CD8-positive, alpha-beta memory T cell (primary cell): ENCODE results near the gene ZNF670. TPM values are rescaled to one million over a fixed set of nuclear protein-coding genes. Genes with fewer than 3 reads are reported as not detected.

Source experiments
- CTCF ChIA-PET: fragments of 350-600 bp; sonication (Branson Sonifier 250); formaldehyde crosslinking; loops from one replicate; lab custom pipeline; 2021; ENCODE audit warnings: antibody characterized with exemption; lab: Charles Lee
- POLR2A ChIA-PET: fragments of 350-600 bp; sonication (Branson Sonifier 250); formaldehyde crosslinking; loops from one replicate; lab custom pipeline; 2021; ENCODE audit warnings: antibody characterized with exemption; lab: Charles Lee
- DNase-seq, 5 donors: peaks; one replicate each; pipeline versions ENCODE4 v3.0.0 to v3.0.0-alpha.2; 2020 to 2022; ENCODE audit warnings: mixed read lengths in 1 of 5
- H3K27ac ChIP-seq: one replicate; pipeline ENCODE4 v1.7.0; 2013; ENCODE audit warnings: low read depth, mild to moderate bottlenecking, low read length, moderate library complexity
- H3K27me3 ChIP-seq: 2 replicates; pipeline ENCODE4 v1.7.0; 2013; ENCODE audit warnings: low read length, mild to moderate bottlenecking; ENCODE audit not compliant: insufficient read depth, poor library complexity, severe bottlenecking
- H3K36me3 ChIP-seq: 2 replicates; pipeline ENCODE4 v1.7.0; 2013; ENCODE audit warnings: mild to moderate bottlenecking, low read length, moderate library complexity; ENCODE audit not compliant: insufficient read depth
- H3K4me1 ChIP-seq: 2 replicates; pipeline ENCODE4 v1.7.0; 2013; ENCODE audit warnings: mild to moderate bottlenecking, low read length, moderate library complexity; ENCODE audit not compliant: insufficient read depth
- H3K4me3 ChIP-seq: 2 replicates; pipeline ENCODE4 v1.7.0; 2013; ENCODE audit warnings: mild to moderate bottlenecking, low read length
- H3K9me3 ChIP-seq: 2 replicates; pipeline ENCODE4 v1.7.0; 2013; ENCODE audit warnings: mild to moderate bottlenecking, low read length
- H3K27ac Mint-ChIP-seq, 8 donors: one replicate each; pipeline ENCODE4 v1.8.0; 2020 to 2021; ENCODE audit warnings: mixed read lengths in 8 of 8, mild to moderate bottlenecking in 6 of 8, inconsistent platforms in 3 of 8, moderate library complexity in 3 of 8
- H3K27me3 Mint-ChIP-seq, 2 donors: one replicate each; pipeline ENCODE4 v1.8.0; 2020 to 2021; ENCODE audit warnings: mixed read lengths in 2 of 2, mild to moderate bottlenecking in 1 of 2, moderate library complexity in 1 of 2
- H3K36me3 Mint-ChIP-seq, 3 donors: one replicate each; pipeline ENCODE4 v1.8.0; 2020 to 2021; ENCODE audit warnings: mixed read lengths in 3 of 3, inconsistent platforms in 1 of 3, mild to moderate bottlenecking in 1 of 3
- H3K4me1 Mint-ChIP-seq, 3 donors: one replicate each; pipeline ENCODE4 v1.8.0; 2020 to 2021; ENCODE audit warnings: mixed read lengths in 3 of 3, inconsistent platforms in 1 of 3, mild to moderate bottlenecking in 1 of 3
- H3K4me3 Mint-ChIP-seq, 7 donors: one replicate each; pipeline ENCODE4 v1.8.0; 2020 to 2021; ENCODE audit warnings: mixed read lengths in 7 of 7, mild to moderate bottlenecking in 6 of 7, moderate library complexity in 4 of 7, inconsistent platforms in 2 of 7
- H3K9me3 Mint-ChIP-seq, 5 donors: one replicate each; pipeline ENCODE4 v1.8.0; 2020 to 2022; ENCODE audit warnings: mixed read lengths in 5 of 5, mild to moderate bottlenecking in 3 of 5, moderate library complexity in 2 of 5, inconsistent platforms in 1 of 5
- polyA plus RNA-seq: library from polyadenylated mRNA; unstranded; fragments of 300-500 nt; fragmentation: Illumina TruSeq; gene quantifications from one replicate; pipeline ENCODE4 v1.2.3, GENCODE V29; 2021
- total RNA-seq, 2 experiments: library from RNA; stranded (reverse); gene quantifications; one replicate each; pipeline ENCODE4 v1.2.3, GENCODE V29; 2021

The ZNF670 gene
- total and polyA plus RNA-seq, 3 experiments from 2014 or later, result 1.3 to 3.2 (median 3.1) TPM

DNA sequence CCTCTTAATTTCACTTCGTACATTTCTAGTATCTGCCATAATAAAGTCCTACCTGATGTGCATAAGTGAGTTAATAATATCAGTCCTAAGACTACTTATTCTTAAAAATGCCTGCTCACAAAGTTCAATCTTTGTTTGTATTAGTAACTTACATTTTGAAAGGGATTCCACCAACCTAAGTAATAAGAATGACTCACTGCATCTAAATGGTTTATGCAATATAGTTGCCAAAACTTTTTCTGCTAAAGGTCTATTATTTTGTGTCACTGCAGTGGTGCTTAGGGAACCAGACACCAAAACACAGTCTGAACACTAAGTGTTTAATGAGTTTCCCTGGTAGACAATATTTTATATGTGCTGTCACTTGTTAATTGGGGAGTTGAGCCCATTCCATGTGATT, 23.8 kb upstream of the ZNF670 start:
- Histone ChIP-seq H3K27me3 (no peaks in the 10 kb centered on the region), H3K4me3 (no peak overlapping the region), H3K27ac (no peak overlapping the region), H3K36me3 (peaks cover 25% of the 10 kb centered on the region), H3K9me3 (peaks cover 28% of the 10 kb centered on the region), H3K4me1 (peaks cover 5% of the 10 kb centered on the region)
- peaks cover 14 to 29% (median 25%) of the 10 kb centered on the region in 3 donors for H3K4me1 Mint-ChIP-seq
- H3K27me3 Mint-ChIP-seq, result peaks cover 5 to 8% of the 10 kb centered on the region in 2 donors
- ChIA-PET POLR2A (no interaction called here), CTCF (no interaction called here)
- H3K36me3 Mint-ChIP-seq, result peaks cover 25 to 51% (median 51%) of the 10 kb centered on the region in 3 donors
- no peak overlapping the region for H3K27ac Mint-ChIP-seq
- H3K4me3 Mint-ChIP-seq, result peak overlapping the region in 6 of 7 donors; percentile 36 to 96 (median 90)
- H3K9me3 Mint-ChIP-seq, result peaks cover 20 to 56% (median 49%) of the 10 kb centered on the region in 5 donors
- DNase-seq, result no peak

GRCh38 chr1:247100676-247101279, 22.2 kb upstream of the ZNF670 start:
- no peaks in the 10 kb centered on the region for H3K27me3 ChIP-seq
- peaks cover 5% of the 10 kb centered on the region for H3K4me1 ChIP-seq
- peaks cover 43% of the 10 kb centered on the region for H3K9me3 ChIP-seq
- Mint-ChIP-seq H3K36me3 (peaks cover 25 to 67% (median 58%) of the 10 kb centered on the region in 3 donors), H3K27me3 (no peaks in the 10 kb centered on the region), H3K4me3 (peak overlapping the region in 2 of 7 donors; percentile 11 to 29), H3K4me1 (peaks cover 14 to 29% (median 25%) of the 10 kb centered on the region in 3 donors), H3K9me3 (peaks cover 35 to 72% (median 65%) of the 10 kb centered on the region in 5 donors), H3K27ac (no peak overlapping the region)
- H3K4me3 ChIP-seq, result no peak overlapping the region
- ChIA-PET CTCF (no interaction called here), POLR2A (no interaction called here)
- no peak for DNase-seq
- H3K36me3 ChIP-seq, result peaks cover 25% of the 10 kb centered on the region
- no peak overlapping the region for H3K27ac ChIP-seq

GRCh38 chr1:247096958-247097357, 18.3 kb upstream of the ZNF670 start:
- CTCF ChIA-PET, result no interaction called here

DNA sequence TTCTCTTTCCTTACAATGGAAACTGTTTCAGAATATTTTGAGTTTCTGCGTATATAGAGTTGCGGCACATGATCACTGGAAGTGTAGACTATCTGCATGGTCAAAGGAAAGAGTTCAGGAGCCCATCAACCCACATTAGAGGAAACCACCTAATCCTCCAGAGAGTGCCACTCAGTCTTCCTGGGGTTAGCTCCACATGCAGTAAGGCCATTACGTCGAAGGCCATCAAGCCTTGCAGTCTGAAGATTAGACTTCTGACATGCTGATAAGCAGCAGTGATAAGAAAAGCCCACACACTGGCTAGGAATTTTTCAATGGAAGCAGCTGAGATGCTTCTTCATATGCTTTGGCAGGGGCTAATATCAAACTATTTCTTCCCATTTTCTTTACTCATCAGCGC, 17.9 kb upstream of the ZNF670 start:
- Histone ChIP-seq H3K27me3 (no peaks in the 10 kb centered on the region), H3K36me3 (peaks cover 14% of the 10 kb centered on the region), H3K9me3 (peaks cover 39% of the 10 kb centered on the region), H3K4me3 (no peak overlapping the region), H3K4me1 (no peaks in the 10 kb centered on the region), H3K27ac (no peak overlapping the region)
- Mint-ChIP-seq H3K4me1 (no peaks in the 10 kb centered on the region), H3K9me3 (peaks cover 31 to 73% (median 63%) of the 10 kb centered on the region in 5 donors), H3K4me3 (no peak overlapping the region), H3K36me3 (peaks cover 20 to 56% (median 34%) of the 10 kb centered on the region in 3 donors), H3K27ac (no peak overlapping the region), H3K27me3 (no peaks in the 10 kb centered on the region)
- ChIA-PET CTCF (no interaction called here), POLR2A (no interaction called here)
- no peak for DNase-seq

More at GRCh38 chr1:247096958-247097357, 18.3 kb upstream of the ZNF670 start:
- Mint-ChIP-seq H3K4me1 (no peaks in the 10 kb centered on the region), H3K4me3 (no peak overlapping the region), H3K27me3 (no peaks in the 10 kb centered on the region), H3K36me3 (peaks cover 24 to 59% (median 39%) of the 10 kb centered on the region in 3 donors), H3K27ac (no peak overlapping the region), H3K9me3 (peaks cover 35 to 78% (median 67%) of the 10 kb centered on the region in 5 donors)
- POLR2A ChIA-PET, result no interaction called here
- no peaks in the 10 kb centered on the region for H3K4me1 ChIP-seq
- no peak overlapping the region for H3K4me3 ChIP-seq
- no peak for DNase-seq
- no peaks in the 10 kb centered on the region for H3K27me3 ChIP-seq
- H3K36me3 ChIP-seq, result peaks cover 18% of the 10 kb centered on the region
- peaks cover 43% of the 10 kb centered on the region for H3K9me3 ChIP-seq
- no peak overlapping the region for H3K27ac ChIP-seq

DNA sequence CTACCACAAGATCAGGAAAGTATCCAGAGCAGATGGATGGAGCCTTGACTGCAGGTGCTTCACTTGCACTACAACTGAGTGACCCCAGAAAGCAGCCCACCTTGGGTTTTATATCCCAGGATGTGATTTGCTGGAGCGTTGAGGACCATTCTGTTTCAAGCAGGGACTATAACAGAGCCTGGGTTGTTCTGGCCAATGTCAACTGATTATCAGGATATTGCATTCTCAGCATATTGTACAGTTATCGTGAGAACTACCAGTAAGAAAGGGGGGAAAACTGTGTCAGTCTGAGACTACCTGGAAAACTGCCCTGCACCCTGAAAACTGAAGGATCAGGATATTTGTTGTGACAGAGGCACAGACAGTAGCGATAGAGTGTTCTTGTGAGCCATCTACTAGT, 17.5 kb upstream of the ZNF670 start:
- Histone ChIP-seq H3K27ac (no peak overlapping the region), H3K4me1 (no peaks in the 10 kb centered on the region), H3K9me3 (peaks cover 36% of the 10 kb centered on the region), H3K27me3 (no peaks in the 10 kb centered on the region), H3K36me3 (peaks cover 10% of the 10 kb centered on the region), H3K4me3 (no peak overlapping the region)
- Mint-ChIP-seq H3K4me1 (no peaks in the 10 kb centered on the region), H3K4me3 (peak overlapping the region in 1 of 7 donors; percentile 44), H3K27me3 (no peaks in the 10 kb centered on the region), H3K27ac (no peak overlapping the region), H3K9me3 (peaks cover 29 to 69% (median 59%) of the 10 kb centered on the region in 5 donors), H3K36me3 (peaks cover 18 to 52% (median 30%) of the 10 kb centered on the region in 3 donors)
- DNase-seq, result no peak
- ChIA-PET POLR2A (no interaction called here), CTCF (no interaction called here)

- Mint-ChIP-seq H3K4me1 (no peaks in the 10 kb centered on the region), H3K27ac (no peak overlapping the region), H3K36me3 (peaks cover 0 to 7% (median 0%) of the 10 kb centered on the region in 3 donors), H3K27me3 (peaks cover 0 to 6% of the 10 kb centered on the region in 2 donors), H3K9me3 (peaks cover 0 to 17% (median 7%) of the 10 kb centered on the region in 5 donors), H3K4me3 (no peak overlapping the region)
- POLR2A ChIA-PET, result no interaction called here
- Histone ChIP-seq H3K27me3 (no peaks in the 10 kb centered on the region), H3K36me3 (no peaks in the 10 kb centered on the region), H3K4me1 (no peaks in the 10 kb centered on the region), H3K27ac (no peak overlapping the region), H3K9me3 (peaks cover 2% of the 10 kb centered on the region), H3K4me3 (no peak overlapping the region)
- no peak for DNase-seq
- CTCF ChIA-PET, result no interaction called here
Measured at GRCh38 chr1:247090455-247090854, 11.8 kb upstream of the ZNF670 start.

GRCh38 chr1:247089616-247090375, 11.2 kb upstream of the ZNF670 start:
- peaks cover 0 to 7% (median 0%) of the 10 kb centered on the region in 3 donors for H3K36me3 Mint-ChIP-seq
- Histone ChIP-seq H3K9me3 (no peaks in the 10 kb centered on the region), H3K27me3 (no peaks in the 10 kb centered on the region), H3K4me1 (no peaks in the 10 kb centered on the region), H3K36me3 (no peaks in the 10 kb centered on the region), H3K4me3 (no peak overlapping the region), H3K27ac (no peak overlapping the region)
- no peak for DNase-seq
- H3K4me1 Mint-ChIP-seq, result no peaks in the 10 kb centered on the region
- peaks cover 0 to 16% (median 7%) of the 10 kb centered on the region in 5 donors for H3K9me3 Mint-ChIP-seq
- H3K27me3 Mint-ChIP-seq, result peaks cover 3 to 10% of the 10 kb centered on the region in 2 donors
- CTCF ChIA-PET, result no interaction called here
- POLR2A ChIA-PET, result no interaction called here
- H3K4me3 Mint-ChIP-seq, result no peak overlapping the region
- no peak overlapping the region for H3K27ac Mint-ChIP-seq

DNA sequence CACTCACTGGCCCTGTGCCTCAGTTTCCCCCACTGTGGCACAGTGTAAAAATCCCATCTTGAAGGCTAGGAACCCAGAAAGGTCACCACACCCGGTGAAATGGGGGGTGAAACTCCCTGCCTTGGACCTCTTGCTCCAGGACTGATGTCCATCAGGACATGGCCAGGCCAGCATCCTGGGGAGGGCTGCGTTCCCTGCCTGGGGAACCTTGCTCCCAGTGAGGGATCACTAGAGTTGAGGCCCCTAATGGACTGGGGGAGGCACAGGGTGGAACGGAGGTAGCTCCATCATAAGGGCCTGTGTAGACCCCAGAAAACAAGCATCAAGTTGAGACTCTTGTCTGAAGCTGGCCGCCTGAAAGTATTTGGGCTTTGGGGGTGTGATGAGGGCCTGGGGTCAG, 10.4 kb upstream of the ZNF670 start:
- Histone ChIP-seq H3K27ac (no peak overlapping the region), H3K36me3 (no peaks in the 10 kb centered on the region), H3K9me3 (no peaks in the 10 kb centered on the region), H3K4me1 (no peaks in the 10 kb centered on the region), H3K4me3 (no peak overlapping the region), H3K27me3 (no peaks in the 10 kb centered on the region)
- POLR2A ChIA-PET, result no interaction called here
- Mint-ChIP-seq H3K36me3 (peaks cover 0 to 7% (median 0%) of the 10 kb centered on the region in 3 donors), H3K4me3 (no peak overlapping the region), H3K27ac (no peak overlapping the region), H3K4me1 (no peaks in the 10 kb centered on the region), H3K27me3 (peaks cover 3 to 13% of the 10 kb centered on the region in 2 donors), H3K9me3 (peaks cover 0 to 10% (median 7%) of the 10 kb centered on the region in 5 donors)
- CTCF ChIA-PET, result no interaction called here
- DNase-seq, result no peak
